ENCODE data around the gene SLC7A4.
"Not testable (repeated sequence)": the region's sequence is repeated elsewhere in the genome, so short reads cannot be mapped to it uniquely, and the experiment has no call there.

Gene SLC7A4

GRCh38 chr22:21074102-21074715 lies 41.8 kb upstream of the SLC7A4 start:
- peak in 3 of 11 experiments; percentile 12 to 60 (median 27); a peak in 1 of 22 replicates for TF ChIP-seq Cebpa-rat (IDR thresholded peaks at IDR 0.05)
- H3K9ac ChIP-seq: no peak overlapping the region
- H3K4me3 ChIP-seq: no peak overlapping the region
- peak overlapping the region in 3 of 11 experiments; percentile 33 to 47 (median 45); a peak in 4 of 22 replicates for H3K27ac ChIP-seq
- H3K4me1 ChIP-seq: peaks cover 0 to 26% (median 10%) of the 10 kb centered on the region in 10 experiments; a peak in 13 of 20 replicates
- H3K4me2 ChIP-seq: peak overlapping the region in 5 of 11 experiments; percentile 37 to 77 (median 69); a peak in 10 of 22 replicates
- H3K27me3 ChIP-seq: no peaks in the 10 kb centered on the region
- peaks cover 5 to 32% (median 15%) of the 10 kb centered on the region in 11 experiments; a peak in 18 of 22 replicates for H3K9me3 ChIP-seq (replicated peaks in 1 of 11)
- H4K20me1 ChIP-seq: no peaks in the 10 kb centered on the region
- no peaks in the 10 kb centered on the region for H3K36me3 ChIP-seq

- H3K27me3 ChIP-seq: no peaks in the 10 kb centered on the region
- peak overlapping the region in 5 of 11 experiments; percentile 37 to 77 (median 69); a peak in 9 of 22 replicates for H3K4me2 ChIP-seq
- no peak overlapping the region for H3K4me3 ChIP-seq
- peaks cover 5 to 32% (median 15%) of the 10 kb centered on the region in 11 experiments; a peak in 18 of 22 replicates for H3K9me3 ChIP-seq (replicated peaks in 1 of 11)
- H3K27ac ChIP-seq: peak overlapping the region in 3 of 11 experiments; percentile 33 to 45 (median 36); a peak in 4 of 22 replicates
- no peaks in the 10 kb centered on the region for H3K36me3 ChIP-seq
- no peak overlapping the region for H3K9ac ChIP-seq
- peaks cover 0 to 26% (median 10%) of the 10 kb centered on the region in 10 experiments; a peak in 13 of 20 replicates for H3K4me1 ChIP-seq
- no peak for TF ChIP-seq Cebpa-rat (IDR thresholded peaks at IDR 0.05)
- no peaks in the 10 kb centered on the region for H4K20me1 ChIP-seq
Measured at GRCh38 chr22:21073482-21073881, 41.1 kb upstream of the SLC7A4 start.

DNA sequence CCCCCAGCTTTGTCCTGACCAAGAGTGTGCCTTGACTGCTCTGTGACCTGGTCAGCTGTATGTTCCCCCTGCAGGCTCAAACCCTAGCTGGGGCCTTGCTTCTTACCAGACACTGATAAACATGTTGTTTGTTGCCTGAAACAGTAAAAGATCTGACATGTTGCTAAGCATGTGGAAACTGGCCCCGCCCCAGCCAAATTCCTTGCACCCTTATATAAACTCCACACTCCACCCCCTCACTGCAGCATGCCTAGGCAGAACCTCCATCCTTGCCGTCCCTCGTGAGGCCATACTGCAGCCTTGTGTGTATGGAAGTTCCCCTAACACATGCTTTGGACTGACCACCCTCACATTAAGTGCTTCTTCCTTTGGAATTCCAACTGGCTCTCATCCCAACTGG lies 40.7 kb upstream of the SLC7A4 start:
- no peak for TF ChIP-seq Cebpa-rat (IDR thresholded peaks at IDR 0.05)
- Histone ChIP-seq H3K9me3 (replicated peaks in 1 of 11) (peaks cover 5 to 32% (median 15%) of the 10 kb centered on the region in 11 experiments; a peak in 18 of 22 replicates), H4K20me1 (no peaks in the 10 kb centered on the region), H3K9ac (no peak overlapping the region), H3K36me3 (no peaks in the 10 kb centered on the region), H3K4me3 (no peak overlapping the region), H3K4me1 (peaks cover 0 to 26% (median 10%) of the 10 kb centered on the region in 10 experiments; a peak in 13 of 20 replicates), H3K27ac (no peak overlapping the region), H3K27me3 (no peaks in the 10 kb centered on the region), H3K4me2 (peak overlapping the region in 1 of 11 experiments; percentile 69; a peak in 2 of 22 replicates)

- Histone ChIP-seq H3K9me3 (replicated peaks in 1 of 11) (peaks cover 5 to 32% (median 15%) of the 10 kb centered on the region in 11 experiments; a peak in 18 of 22 replicates), H3K4me1 (peaks cover 0 to 26% (median 10%) of the 10 kb centered on the region in 10 experiments; a peak in 13 of 20 replicates)
- not testable (repeated sequence) for H3K9ac ChIP-seq, H4K20me1 ChIP-seq, H3K27me3 ChIP-seq, H3K36me3 ChIP-seq, H3K4me3 ChIP-seq, H3K27ac ChIP-seq, H3K4me2 ChIP-seq
Measured at GRCh38 chr22:21071796-21072195, 39.4 kb upstream of the SLC7A4 start.

DNA sequence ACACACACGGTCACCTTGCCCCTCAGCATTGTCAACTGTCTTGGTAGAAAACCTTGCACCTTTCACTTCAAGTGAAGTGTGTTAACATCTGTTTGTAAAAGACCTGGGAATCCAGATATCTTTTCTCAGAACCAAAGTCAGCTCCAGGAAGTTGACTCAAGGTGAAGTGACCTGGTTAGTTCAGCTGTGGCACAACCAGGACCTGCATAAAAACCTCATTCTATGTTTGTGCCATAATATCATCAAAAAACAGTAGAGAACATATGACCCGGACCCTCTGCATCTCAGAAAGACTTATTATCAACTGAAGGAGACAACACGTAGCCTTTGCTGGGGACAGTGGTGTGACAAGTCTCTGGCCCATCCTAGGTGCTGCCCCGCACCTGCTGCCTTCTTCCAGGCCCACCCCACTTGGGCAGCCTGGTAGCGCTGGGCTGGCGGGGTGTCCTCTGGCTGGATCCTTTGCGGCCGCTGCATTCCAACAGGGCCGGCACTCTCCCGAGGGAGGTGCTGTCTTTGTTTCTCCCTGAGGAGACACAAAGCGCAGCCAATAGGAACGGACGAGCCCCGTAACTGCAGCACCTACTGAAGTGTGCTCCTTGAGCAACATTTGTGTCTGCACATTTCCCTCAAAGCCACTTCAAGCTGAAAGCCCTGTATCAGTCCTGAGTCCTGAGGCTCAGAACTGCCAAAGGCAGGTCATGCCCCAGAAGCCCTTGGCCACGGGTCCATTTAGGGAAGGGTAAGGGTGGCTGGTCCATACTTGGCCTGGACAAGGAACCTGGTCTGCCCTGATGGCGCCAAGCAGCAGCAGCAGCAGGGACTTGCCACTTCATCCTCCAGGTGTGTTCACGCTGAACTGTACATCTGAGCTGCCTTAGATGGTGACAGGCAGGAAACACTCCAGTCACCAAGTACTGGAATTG lies 38.6 kb upstream of the SLC7A4 start:
- H3K4me3 ChIP-seq: no peak overlapping the region
- no peak overlapping the region for H3K4me2 ChIP-seq
- H3K9me3 ChIP-seq (replicated peaks in 1 of 11): peaks cover 5 to 32% (median 15%) of the 10 kb centered on the region in 11 experiments; a peak in 18 of 22 replicates
- no peaks in the 10 kb centered on the region for H3K36me3 ChIP-seq
- peaks cover 0 to 26% (median 10%) of the 10 kb centered on the region in 10 experiments; a peak in 13 of 20 replicates for H3K4me1 ChIP-seq
- H4K20me1 ChIP-seq: no peaks in the 10 kb centered on the region
- no peak for TF ChIP-seq Cebpa-rat (IDR thresholded peaks at IDR 0.05)
- no peaks in the 10 kb centered on the region for H3K27me3 ChIP-seq
- no peak overlapping the region for H3K9ac ChIP-seq
- no peak overlapping the region for H3K27ac ChIP-seq

- Histone ChIP-seq H3K4me1 (peaks cover 0 to 14% (median 8%) of the 10 kb centered on the region in 10 experiments; a peak in 11 of 20 replicates), H3K9me3 (replicated peaks in 1 of 11) (peaks cover 5 to 32% (median 15%) of the 10 kb centered on the region in 11 experiments; a peak in 18 of 22 replicates), H3K4me3 (no peak overlapping the region), H3K27ac (no peak overlapping the region), H4K20me1 (no peaks in the 10 kb centered on the region), H3K4me2 (no peak overlapping the region), H3K9ac (no peak overlapping the region), H3K27me3 (no peaks in the 10 kb centered on the region), H3K36me3 (no peaks in the 10 kb centered on the region)
- no peak for TF ChIP-seq Cebpa-rat (IDR thresholded peaks at IDR 0.05)
Measured at GRCh38 chr22:21069375-21069774, 37.0 kb upstream of the SLC7A4 start.

DNA sequence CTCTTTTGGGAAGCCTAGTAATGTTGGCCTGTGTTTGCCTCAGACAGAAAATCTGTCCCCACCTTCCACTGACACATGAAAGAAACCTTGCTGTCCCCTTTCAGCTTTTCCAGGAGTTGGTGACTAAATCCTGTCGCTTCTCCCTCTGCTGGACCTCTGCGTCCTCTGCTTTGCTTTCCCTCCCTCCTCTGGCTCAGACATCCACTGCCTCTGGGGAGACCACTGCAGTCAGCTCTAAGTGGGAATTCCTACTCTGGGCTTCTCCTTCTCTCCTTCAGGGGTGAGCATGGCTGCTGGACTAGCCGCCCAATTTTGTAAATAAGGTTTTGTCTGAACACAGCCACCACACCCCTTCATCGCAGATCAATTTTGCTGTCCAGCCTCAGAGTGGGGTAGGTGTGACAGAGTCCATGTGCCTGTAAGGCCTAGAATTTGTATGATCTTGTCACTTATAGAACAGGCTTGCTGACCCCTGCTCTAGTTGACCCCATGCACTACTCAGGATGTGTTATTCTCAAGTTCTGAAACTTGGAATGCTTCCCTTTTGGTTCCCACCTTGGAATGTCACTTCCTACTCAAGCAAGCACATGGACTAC lies 36.4 kb upstream of the SLC7A4 start:
- H3K9me3 ChIP-seq (replicated peaks in 1 of 11): peaks cover 5 to 32% (median 15%) of the 10 kb centered on the region in 11 experiments; a peak in 18 of 22 replicates
- no peak overlapping the region for H3K4me2 ChIP-seq
- H4K20me1 ChIP-seq: no peaks in the 10 kb centered on the region
- H3K36me3 ChIP-seq: no peaks in the 10 kb centered on the region
- peaks cover 0 to 8% (median 2%) of the 10 kb centered on the region in 10 experiments; a peak in 11 of 20 replicates for H3K4me1 ChIP-seq
- no peak overlapping the region for H3K27ac ChIP-seq
- H3K4me3 ChIP-seq: no peak overlapping the region
- H3K9ac ChIP-seq: no peak overlapping the region
- no peaks in the 10 kb centered on the region for H3K27me3 ChIP-seq
- no peak for TF ChIP-seq Cebpa-rat (IDR thresholded peaks at IDR 0.05)

DNA sequence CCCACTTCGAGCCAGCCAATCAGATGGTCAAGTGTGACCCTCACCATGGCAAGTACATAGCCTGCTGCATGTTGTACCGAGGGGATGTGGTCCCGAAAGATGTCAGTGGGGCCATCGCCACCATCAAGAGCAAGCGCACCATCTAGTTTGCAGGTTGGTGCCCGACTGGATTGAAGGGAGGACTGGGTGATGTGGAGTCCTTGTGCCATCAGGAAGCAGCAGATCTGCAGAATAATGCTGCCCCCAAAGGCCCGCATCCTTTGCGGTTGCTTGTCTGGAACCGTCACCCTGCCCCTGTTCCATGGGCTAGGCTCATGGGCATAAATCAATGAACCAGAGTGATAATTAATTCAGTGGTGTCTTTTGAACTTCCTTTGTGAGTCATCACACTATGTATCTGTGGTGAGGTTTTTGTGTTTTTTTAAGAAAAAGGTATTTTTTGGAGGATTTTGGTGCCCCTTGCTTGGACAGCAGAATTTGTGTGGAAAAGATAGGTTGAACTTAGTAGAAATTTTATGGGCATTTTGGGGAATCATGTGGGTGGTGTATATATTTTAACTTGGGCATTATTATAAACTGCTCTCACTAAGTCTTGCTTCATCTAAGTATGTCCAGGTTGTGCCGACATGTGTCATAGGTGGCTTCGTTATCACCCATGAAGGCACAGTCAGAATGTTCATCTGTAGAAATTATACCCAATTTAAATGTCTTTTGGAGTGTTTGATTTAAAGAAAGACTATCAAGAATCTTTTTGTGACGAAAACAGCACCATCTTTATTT lies 35.7 kb upstream of the SLC7A4 start:
- TF ChIP-seq Cebpa-rat (IDR thresholded peaks at IDR 0.05): no peak
- H3K36me3 ChIP-seq: no peaks in the 10 kb centered on the region
- no peak overlapping the region for H3K4me2 ChIP-seq
- no peaks in the 10 kb centered on the region for H4K20me1 ChIP-seq
- no peak overlapping the region for H3K4me3 ChIP-seq
- no peak overlapping the region for H3K9ac ChIP-seq
- no peak overlapping the region for H3K27ac ChIP-seq
- peaks cover 5 to 31% (median 15%) of the 10 kb centered on the region in 11 experiments; a peak in 18 of 22 replicates for H3K9me3 ChIP-seq (replicated peaks in 1 of 11)
- peaks cover 0 to 1% (median 0%) of the 10 kb centered on the region in 10 experiments; a peak in 2 of 20 replicates for H3K4me1 ChIP-seq
- no peaks in the 10 kb centered on the region for H3K27me3 ChIP-seq
